ENCODE measurements around the gene DIPK1B. TPM values are rescaled to one million over a fixed set of nuclear protein-coding genes. Genes with fewer than 3 reads are reported as not detected.

DIPK1B gene
- total RNA-seq, 1 donor from 2014 or later = 2.2 TPM

GRCh38 chr9:136720898-136721338, 8.5 kb downstream of the DIPK1B start:
- intact Hi-C loops (cut with micrococcal nuclease) = no loop called here
- no peak for ATAC-seq (ENCODE audit: low read depth)
- Mint-ChIP-seq H3K36me3 (ENCODE audit: low read depth) (peaks cover 43% of the 10 kb centered on the region), H3K9me3 (no peaks in the 10 kb centered on the region), H3K27me3 (peaks cover under 1% of the 10 kb centered on the region), H3K4me3 (no peak overlapping the region), H3K4me1 (peaks cover 34% of the 10 kb centered on the region), H3K27ac (peak overlapping the region; percentile 56)
- ChIA-PET POLR2A (interaction anchor here (0.9 to 1.1 kb wide), 2 partner anchors 14 to 102 kb away, joined by 4 read pairs; no protein-coding TSS in a partner anchor), CTCF (no interaction called here)
- TF ChIP-seq CTCF (IDR thresholded peaks at IDR 0.05) = no peak
- DNase-seq = no peak

GRCh38 chr9:136721339-136722092, 9.1 kb downstream of the DIPK1B start:
- Mint-ChIP-seq H3K27me3 (no peaks in the 10 kb centered on the region), H3K4me1 (peaks cover 39% of the 10 kb centered on the region), H3K4me3 (no peak overlapping the region), H3K27ac (peak overlapping the region; percentile 56), H3K9me3 (no peaks in the 10 kb centered on the region), H3K36me3 (ENCODE audit: low read depth) (peaks cover 49% of the 10 kb centered on the region)
- ChIA-PET CTCF (no interaction called here), POLR2A (interaction anchor here (0.9 to 2.1 kb wide), 3 partner anchors 8 to 101 kb away, joined by 4 to 11 read pairs (median 4); no protein-coding TSS in a partner anchor)
- TF ChIP-seq CTCF (IDR thresholded peaks at IDR 0.05) = no peak
- DNase-seq = no peak
- ATAC-seq (ENCODE audit: low read depth) = no peak
- intact Hi-C loops (cut with micrococcal nuclease) = no loop called here

GRCh38 chr9:136722093-136722968, 10.0 kb downstream of the DIPK1B start:
- no peak overlapping the region for H3K4me3 Mint-ChIP-seq
- intact Hi-C loops (cut with micrococcal nuclease) = no loop called here
- no peak overlapping the region for H3K27ac Mint-ChIP-seq
- no peaks in the 10 kb centered on the region for H3K9me3 Mint-ChIP-seq
- peaks cover 55% of the 10 kb centered on the region for H3K36me3 Mint-ChIP-seq (ENCODE audit: low read depth)
- no peak for TF ChIP-seq CTCF (IDR thresholded peaks at IDR 0.05)
- DNase-seq (no peak), ATAC-seq (ENCODE audit: low read depth) (no peak)
- H3K27me3 Mint-ChIP-seq = no peaks in the 10 kb centered on the region
- peaks cover 42% of the 10 kb centered on the region for H3K4me1 Mint-ChIP-seq
- POLR2A ChIA-PET = interaction anchor here (0.5 to 2.1 kb wide), 4 partner anchors 9 to 348 kb away, joined by 3 to 11 read pairs (median 4); partner anchors contain the start of gene SAPCD2
- CTCF ChIA-PET = interaction anchor here (0.6 kb wide), 1 partner anchor 51 kb away, joined by 3 read pairs; no protein-coding TSS in a partner anchor

- POLR2A ChIA-PET = interaction anchor here (0.8 to 2.1 kb wide), 3 partner anchors 9 to 23 kb away, joined by 3 to 11 read pairs (median 4); no protein-coding TSS in a partner anchor
- Mint-ChIP-seq H3K4me1 (peaks cover 39% of the 10 kb centered on the region), H3K27me3 (no peaks in the 10 kb centered on the region), H3K9me3 (no peaks in the 10 kb centered on the region), H3K36me3 (ENCODE audit: low read depth) (peaks cover 59% of the 10 kb centered on the region), H3K27ac (no peak overlapping the region), H3K4me3 (no peak overlapping the region)
- CTCF ChIA-PET = interaction anchor here (0.6 kb wide), 1 partner anchor 52 kb away, joined by 3 read pairs; no protein-coding TSS in a partner anchor
- no peak for TF ChIP-seq CTCF (IDR thresholded peaks at IDR 0.05)
- ATAC-seq (ENCODE audit: low read depth) = no peak
- no peak for DNase-seq
- intact Hi-C loops (cut with micrococcal nuclease) = no loop called here
These were observed 10.6 kb downstream of the DIPK1B start for GRCh38 chr9:136722969-136723356.
